ENCODE results near the gene APOB.

DNA sequence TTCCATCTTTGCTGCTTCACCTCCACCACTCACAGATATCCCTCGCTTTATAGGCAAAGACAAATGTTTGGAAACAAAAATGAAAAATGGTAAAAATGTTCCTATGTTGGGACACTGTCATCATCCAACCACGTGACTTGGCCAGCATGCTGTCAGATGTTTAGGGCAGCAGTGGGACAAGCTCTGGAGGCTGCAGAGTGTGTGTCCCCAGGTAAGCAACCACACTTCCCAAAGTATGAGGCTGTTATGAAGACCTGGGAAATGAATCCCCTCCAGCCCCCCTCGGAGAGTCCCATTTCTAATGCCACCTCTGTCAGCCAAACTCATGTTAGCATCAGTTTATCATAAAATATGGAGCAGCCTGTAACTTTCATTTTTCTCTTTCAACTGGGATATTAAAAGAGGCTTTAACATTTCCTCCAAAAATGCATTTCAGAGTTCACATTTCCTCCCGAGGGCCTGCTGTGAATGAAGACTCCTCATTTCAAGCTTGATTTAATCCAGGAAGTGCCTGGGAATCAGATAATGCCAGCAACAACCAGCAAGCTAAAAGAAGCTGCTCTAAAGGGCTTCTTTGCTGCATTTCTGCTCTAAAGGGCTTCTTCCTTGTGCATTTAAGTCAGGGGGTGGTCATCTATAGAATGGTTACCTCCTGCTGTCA is 66.2 kb downstream of the APOB start:
- TF ChIP-seq, protein P1, sequence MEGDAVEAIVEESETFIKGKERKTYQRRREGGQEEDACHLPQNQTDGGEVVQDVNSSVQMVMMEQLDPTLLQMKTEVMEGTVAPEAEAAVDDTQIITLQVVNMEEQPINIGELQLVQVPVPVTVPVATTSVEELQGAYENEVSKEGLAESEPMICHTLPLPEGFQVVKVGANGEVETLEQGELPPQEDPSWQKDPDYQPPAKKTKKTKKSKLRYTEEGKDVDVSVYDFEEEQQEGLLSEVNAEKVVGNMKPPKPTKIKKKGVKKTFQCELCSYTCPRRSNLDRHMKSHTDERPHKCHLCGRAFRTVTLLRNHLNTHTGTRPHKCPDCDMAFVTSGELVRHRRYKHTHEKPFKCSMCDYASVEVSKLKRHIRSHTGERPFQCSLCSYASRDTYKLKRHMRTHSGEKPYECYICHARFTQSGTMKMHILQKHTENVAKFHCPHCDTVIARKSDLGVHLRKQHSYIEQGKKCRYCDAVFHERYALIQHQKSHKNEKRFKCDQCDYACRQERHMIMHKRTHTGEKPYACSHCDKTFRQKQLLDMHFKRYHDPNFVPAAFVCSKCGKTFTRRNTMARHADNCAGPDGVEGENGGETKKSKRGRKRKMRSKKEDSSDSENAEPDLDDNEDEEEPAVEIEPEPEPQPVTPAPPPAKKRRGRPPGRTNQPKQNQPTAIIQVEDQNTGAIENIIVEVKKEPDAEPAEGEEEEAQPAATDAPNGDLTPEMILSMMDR (IDR thresholded peaks at IDR 0.05; ENCODE audit: control extremely low read depth in 1 of 3, insufficient read depth in 1 of 3, low read depth in 1 of 3, low read length in 3 of 3) = no peak
- TF ChIP-seq, protein P2, sequence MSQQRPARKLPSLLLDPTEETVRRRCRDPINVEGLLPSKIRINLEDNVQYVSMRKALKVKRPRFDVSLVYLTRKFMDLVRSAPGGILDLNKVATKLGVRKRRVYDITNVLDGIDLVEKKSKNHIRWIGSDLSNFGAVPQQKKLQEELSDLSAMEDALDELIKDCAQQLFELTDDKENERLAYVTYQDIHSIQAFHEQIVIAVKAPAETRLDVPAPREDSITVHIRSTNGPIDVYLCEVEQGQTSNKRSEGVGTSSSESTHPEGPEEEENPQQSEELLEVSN (IDR thresholded peaks at IDR 0.05) = no peak
- TF ChIP-seq GABPA (IDR thresholded peaks at IDR 0.05; ENCODE audit: borderline replicate concordance, insufficient read depth, low read length) (no peak), CREB1 (IDR thresholded peaks at IDR 0.05) (no peak), EZH2 (IDR thresholded peaks at IDR 0.05; ENCODE audit: low read depth, low read length, severe bottlenecking) (no peak), SP1 (IDR thresholded peaks at IDR 0.05; ENCODE audit: low read depth, low read length) (no peak), TAF1 (IDR thresholded peaks at IDR 0.05; ENCODE audit: low read depth, low read length) (no peak), POLR2A (IDR thresholded peaks at IDR 0.05; ENCODE audit: control extremely low read depth in 1 of 2, low read depth in 2 of 2, low read length in 2 of 2) (no peak)

Data from H1 (cell line).